HL-60/S4 treated with retinoic acid at 250 ng/mL for 4 days and 3 days (cell line): Measurements from ENCODE around the gene LIMS4.
"Not testable (repeated sequence)": the region's sequence is repeated elsewhere in the genome, so short reads cannot be mapped to it uniquely, and the experiment has no call there.

Experiments
- in situ Hi-C: fragments of 300-500 bp; cut with MboI; formaldehyde crosslinking; loops from 2 replicates; pipeline ENCODE4 v1.7.0; 2022; ENCODE audit warnings: low sequenced_read_pairs

The LIMS4 gene

DNA sequence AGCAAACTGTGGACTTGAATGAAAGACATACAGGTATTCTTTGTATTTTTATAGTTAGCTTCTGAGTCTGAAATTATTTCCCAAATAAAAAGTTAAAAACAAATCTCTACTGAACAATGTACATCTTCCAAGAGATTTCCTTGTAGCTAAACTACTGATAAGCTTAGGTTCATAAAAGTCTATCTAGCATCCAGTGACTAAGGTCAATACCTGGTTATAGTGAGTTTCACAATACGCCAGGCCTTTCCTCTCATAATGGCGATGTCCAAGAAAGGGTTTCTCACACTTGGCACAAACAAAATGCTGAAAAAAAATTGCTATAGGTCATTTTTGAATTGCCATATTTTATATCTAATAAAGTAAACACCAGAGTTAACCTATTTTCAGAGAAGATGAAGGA is 21.7 kb downstream of the LIMS4 start:
- in situ Hi-C loops: not testable (repeated sequence)

DNA sequence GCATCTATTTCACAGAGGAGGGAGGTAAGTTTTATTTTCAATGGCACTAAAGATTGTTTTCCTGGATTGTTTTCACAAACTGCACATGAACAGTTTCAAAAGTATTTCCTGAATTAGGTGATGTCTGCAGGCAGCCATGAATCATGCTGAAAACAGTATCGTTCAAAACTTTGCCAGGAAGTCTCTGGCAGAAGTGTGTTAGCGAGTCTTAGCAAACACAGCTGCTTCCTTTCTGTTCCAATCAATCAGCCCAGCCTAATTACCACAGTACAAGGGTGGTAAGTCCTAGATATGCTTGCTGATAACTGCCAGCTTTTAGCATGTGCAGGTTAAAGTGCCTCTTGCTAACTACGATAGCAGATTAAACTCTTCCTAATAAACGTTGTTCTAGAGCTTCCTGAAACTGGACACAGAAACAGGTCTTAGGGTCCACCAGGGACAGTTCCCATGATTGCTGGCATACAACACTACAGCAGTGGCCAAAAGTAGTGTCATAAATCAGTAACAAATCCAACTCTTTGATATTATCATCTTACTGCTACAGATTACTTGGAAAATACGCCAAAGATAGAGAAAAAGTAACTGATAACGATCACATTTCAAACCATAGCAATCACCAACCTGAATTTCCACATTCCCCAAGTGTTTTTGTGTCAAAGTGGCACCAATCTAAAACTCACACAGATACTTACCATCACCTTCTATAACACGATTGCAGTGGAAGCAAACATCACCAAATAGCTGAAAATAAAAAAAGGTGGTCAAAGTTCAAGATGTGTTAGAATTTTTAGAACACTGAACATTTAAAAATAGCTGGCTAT is 23.3 kb downstream of the LIMS4 start:
- in situ Hi-C loops: not testable (repeated sequence)

DNA sequence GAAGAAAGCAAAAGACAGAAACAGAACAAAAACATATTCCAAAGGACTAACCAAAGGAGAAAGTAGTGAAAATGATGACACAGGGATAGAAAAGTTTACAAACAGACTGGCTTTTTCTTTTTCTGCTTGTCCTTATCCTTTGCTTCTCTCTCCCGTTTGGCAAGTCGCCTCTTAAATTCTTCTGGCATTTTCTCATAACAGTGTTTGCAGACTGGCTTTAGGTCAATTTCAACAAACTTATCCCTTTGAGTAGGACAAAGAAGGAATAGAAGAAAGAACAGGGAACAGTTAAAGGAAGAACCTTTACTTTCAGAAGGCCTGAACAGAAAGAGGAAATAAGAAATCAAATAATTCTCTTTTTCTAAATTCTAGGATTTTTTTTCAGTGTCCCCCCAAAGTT is 26.0 kb downstream of the LIMS4 start:
- in situ Hi-C loops: not testable (repeated sequence)

DNA sequence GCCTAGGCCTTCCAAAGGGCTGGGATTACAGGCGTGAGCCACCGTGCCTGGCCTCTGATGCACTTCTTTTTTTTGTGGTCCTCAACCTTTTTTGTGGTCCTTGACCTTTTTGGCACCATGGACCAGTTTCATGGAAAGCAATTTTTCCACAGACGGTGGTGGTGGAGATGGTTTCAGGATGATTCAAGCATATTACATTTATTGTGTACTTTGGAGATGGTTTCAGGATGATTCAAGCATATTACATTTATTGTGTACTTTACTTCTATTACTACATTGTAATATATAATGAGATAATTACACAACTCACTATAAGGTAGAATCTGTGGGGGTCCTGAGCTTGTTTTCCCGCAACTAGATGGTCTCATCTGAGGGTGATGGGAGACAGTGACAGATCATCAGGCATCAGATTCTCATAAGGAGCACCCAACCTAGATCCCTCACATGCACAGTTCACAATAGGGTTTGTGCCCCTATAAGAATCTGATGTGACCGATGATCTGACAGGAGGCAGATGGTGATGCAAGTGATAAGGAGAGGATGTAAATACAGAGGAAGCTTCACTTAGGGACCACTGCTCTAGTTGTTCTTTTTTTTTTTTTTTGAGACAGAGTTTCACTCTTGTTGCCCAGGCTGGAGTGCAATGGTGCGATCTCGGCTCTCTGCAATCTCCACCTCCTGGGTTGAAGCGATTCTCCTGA is 29.2 kb downstream of the LIMS4 start:
- in situ Hi-C loops: not testable (repeated sequence)

DNA sequence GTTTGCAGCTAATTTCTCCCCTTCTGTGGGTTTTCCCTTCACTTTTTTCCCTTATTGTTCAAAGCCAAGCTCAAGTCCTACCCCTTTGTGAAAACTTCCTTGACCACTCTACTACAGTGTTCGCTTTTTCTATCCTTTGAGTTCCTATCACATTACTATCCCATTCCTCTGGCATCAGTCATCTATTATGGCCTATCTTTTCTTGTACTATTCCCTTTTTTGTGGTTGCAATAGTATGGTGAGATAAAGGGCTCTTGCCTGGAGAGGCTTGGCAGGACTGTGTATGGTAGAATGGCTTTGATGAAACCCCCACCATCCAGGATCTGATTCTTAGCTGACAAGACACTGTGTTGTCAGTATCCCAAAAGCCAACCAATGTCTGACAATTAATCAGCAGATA is 30.7 kb downstream of the LIMS4 start:
- in situ Hi-C loops: not testable (repeated sequence)

DNA sequence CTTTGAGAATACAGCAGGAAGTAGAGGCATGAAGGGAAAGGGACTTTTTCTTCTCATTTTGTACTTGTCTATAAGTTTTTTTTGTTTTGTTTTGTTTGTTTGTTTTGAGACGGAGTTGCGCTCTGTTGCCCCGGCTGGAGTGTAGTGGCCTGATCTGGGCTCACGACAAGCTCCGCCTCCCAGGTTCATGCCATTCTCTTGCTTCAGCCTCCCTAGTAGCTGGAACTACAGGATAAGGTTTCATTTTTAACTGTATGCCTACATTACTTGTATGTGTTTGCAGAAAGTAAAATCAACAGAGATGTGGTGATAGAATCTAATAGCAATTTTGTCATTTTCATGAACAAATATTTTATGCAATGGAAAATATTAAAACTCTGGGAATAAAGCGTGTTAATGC is 38.1 kb downstream of the LIMS4 start:
- in situ Hi-C loops: not testable (repeated sequence)

DNA sequence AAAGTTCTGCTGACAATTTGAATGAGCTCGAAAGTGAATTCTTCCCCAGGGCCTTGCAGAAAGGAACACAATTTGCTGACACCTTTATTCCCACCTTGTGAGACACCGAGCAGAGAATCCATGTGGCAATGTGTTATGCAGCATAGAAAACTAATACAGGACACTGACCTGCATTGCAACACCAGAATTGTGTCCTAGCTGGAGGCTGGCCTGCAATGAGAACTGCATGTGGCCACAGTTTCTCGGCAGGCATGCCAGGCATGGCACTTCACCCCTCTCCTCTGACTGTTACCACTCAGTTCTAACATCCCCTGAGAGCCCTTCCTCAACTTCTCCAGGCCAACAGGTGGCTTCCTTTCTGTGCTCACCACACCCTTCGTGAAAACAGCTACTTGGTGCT is 46.9 kb downstream of the LIMS4 start:
- in situ Hi-C loops: not testable (repeated sequence)

DNA sequence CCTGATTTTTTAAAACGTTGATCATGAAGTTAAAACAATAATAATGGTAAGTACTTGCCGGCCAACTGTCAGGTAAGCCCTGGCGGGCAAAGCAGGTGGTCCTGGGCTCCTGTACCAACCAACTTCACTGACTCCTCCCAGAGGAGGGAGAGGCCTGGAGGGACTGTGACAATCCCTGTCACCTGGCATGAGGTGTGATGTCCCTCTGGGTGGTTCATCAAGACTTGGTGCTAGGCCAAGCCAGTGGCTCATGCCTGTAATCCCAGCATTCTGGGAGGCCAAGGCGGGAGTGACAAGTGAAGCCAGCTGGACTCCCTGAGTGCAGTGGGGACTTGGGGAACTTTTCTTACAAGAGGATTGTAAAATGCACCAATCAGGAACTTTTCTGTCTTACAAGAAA is 48.2 kb downstream of the LIMS4 start:
- in situ Hi-C loops: not testable (repeated sequence)

DNA sequence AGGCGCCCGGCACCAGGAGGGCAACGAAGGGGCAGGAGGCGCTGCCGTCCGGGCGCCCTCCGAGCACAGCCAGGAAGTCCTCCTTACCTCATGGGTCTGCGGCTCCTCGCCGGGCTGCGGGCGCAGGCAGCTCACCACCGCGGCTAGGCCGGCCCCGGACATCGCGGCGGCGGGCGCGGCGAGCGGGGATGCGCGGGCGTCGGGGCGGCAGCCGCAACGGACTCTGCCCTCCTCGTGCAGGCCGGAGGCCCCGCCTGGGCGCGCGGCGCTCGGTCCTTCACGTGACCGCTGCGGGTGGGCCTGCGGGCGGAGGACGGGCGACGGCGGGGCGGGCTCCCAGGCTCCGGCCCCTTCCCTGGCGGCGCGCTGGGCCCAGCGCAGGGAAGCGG is 49.0 kb downstream of the LIMS4 start:
- in situ Hi-C loops: not testable (repeated sequence)

DNA sequence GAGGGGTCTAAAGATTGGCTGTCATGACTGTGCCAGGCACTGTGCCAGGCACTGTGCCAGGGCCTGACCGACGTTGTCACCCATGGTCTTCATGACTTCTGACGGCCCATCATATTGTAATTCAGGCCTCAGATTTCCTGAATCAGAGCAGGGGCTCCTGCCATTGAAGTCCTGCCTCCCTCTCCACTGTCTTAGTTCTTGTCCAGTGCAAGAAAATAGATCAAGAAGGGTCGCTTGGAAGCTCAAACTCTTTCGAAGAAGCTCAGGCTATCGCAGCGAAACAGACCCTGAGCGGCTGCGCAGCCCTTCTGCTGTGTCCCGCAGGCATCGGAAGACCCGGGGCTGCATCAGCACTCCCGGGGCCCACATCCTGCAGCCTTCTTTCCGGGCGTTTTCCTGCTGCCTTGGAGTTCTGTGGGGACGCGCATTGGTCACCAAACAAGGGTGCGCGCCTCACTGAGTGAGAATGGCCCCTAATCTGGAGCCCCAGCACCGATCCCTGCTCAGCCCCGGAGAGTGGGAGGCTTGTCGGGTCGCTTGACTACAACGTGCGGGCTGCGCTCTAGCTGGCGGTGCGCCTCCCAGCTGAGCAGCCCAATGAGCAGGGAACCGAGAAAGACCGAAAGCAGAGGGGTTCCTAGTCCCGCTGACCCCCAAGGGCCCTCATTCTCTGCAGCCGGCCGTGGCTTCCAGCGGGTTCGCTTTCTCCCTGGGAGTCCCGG is 49.6 kb downstream of the LIMS4 start:
- in situ Hi-C loops: not testable (repeated sequence)

DNA sequence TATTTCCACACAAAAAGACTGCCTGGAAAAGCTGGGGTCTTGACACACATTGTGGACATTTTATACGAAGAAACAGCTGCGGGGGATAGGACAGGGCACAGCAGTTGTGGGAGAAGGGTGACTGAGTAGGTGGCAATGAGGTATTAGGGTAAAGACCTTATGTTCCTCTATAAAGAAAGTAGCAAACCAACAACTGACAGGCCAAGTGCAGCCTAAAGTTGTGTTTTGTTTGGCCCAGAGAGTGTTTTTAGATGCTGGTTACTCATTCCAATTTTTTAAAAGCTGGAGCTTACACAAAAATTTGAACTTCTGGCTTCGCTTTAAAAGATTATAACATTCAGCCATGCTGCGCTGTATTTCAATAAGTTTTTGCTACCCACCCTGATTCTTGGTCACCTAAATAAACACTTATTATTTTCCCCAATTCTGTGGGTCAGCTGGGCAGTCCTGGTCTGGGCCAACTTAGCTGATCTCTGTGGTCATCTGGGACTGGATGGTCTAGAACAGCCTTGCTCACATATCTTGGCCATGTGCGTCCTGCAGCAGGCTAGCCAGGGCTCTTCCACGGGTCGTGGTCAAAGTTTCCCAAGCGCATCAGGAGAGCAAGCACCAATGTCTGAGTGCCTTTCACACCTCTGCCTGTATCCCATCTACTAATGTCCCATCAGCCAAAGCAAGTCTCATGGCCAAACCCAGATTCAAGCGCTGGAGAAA is 51.8 kb downstream of the LIMS4 start:
- in situ Hi-C loops: not testable (repeated sequence)

DNA sequence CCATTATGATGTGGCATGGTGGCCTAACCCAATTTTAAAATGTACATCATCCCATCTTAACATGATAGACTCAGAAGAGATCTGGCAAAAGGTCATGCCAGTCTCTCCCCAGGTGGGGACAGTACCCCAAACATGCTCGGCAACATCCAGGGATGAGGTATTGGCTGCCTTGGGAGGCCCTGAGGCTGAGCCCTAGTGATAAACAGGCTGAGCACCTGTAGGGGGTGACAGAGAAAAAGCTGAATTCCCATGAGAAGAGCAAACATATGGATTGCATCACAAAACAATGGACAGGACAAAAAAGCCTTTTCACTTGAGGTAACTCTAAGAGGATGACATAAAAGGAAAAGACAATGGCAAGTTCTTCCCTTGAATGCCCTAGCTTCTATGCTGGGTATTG is 65.5 kb downstream of the LIMS4 start:
- in situ Hi-C loops: not testable (repeated sequence)

DNA sequence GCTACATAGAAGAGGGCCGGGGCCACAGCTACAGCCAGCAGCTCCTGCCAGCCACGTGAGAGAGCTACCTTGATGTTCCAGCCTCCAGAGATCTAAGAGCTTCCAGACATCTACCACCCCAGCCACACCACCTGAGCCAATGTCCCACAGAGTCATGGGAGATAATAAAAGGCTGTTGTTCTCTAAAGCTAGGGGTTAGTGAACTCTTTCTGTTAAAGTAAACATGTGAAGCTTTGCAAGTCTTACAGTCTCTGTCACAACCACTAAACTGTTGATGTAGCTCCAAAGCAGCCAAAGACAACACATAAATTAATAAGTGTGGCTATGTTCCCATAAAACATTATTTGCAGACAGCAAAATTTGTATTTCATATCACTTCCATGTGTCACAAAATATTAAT is 67.6 kb downstream of the LIMS4 start:
- in situ Hi-C loops: not testable (repeated sequence)

DNA sequence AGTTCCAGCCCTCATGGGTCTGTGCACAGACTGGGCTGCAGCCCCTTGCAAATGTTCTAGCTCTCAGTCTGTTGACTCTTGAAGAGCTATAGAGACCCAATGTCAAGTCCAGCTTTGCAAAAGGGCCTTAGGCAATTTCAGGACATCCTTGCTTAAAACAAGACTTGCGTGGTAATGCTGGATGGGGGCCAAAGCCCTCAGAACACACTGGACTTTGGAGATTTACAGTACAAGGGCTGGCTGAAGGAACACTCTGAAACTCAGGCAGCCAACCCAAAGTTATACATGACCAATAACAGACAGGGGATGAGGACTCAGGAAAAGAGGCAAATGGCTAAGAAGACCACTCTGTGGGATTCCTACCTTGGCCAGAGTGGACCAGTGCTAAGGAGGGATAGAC is 68.4 kb downstream of the LIMS4 start:
- in situ Hi-C loops: not testable (repeated sequence)

DNA sequence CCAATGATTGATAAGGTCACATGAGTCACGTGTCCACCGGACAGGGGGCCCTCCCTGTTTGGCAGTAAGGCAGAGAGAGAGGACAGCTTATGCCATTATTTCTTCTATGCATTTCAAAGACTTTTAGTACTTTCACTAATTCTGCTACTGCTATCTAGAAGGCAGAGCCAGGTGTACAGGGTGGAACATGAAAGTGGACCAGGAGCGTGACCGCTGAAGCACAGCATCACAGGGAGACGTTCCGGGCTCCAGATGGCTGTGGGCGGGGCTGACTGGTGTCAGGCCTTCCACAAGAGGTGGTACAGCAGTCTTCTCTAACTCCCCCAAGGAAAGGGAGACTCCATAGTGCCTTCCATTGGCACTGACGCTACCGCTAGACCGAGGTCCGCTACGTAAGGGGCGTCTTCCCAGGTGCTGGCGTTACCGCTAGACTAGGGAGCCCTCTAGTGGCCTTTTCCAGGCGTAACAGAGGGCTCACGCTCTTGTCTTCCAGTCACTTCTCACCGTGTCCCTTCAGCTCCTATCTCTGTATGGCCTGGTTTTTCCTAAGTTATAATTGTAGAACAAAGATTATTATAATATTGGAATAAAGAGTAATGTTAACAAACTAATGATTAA is 71.5 kb downstream of the LIMS4 start:
- in situ Hi-C loops: not testable (repeated sequence)

DNA sequence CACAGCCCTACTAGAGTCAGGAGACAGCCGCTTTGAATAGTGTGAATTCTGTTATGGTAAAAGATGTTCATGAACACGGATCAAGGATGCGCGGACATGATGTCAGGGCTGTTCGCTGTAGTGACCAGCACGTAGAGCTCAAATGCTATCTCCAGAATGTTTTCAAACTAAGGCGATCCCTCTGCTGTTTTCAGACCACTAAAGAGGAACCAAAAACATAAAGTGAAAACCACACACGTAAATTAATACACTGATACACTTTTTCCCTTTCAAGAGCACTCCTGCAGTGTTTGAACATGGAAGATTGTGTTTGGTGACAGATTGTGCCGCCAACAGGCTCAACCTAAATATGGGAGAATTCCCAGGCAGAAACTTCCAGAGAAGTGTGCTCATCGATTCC is 73.2 kb downstream of the LIMS4 start:
- in situ Hi-C loops: not testable (repeated sequence)

DNA sequence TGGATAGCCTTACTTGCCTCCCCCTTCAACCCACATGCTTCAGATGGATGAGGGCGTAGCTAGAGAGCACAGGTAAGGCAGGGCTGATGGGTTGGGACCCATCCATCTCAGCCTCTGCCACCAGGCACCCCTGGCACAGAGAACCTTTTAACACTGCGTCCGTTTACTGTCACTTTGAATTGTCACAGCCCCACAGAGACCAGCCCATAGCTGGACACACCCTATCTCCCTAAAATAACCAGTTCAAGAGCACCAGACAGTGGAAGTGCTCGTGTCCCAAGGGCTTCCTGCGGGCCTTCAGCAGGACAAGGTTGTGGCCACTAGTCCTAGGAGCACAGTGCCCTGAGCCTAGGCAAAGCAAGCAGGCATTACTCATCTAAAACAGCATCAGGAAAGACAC is 76.6 kb downstream of the LIMS4 start:
- in situ Hi-C loops: not testable (repeated sequence)
